Activated naive CD4-positive, alpha-beta T cell treated with anti-CD3 and anti-CD28 coated beads, Interleukin-2, amount 50 U/mL, for 24 hours (primary cell): Measurements from ENCODE around the gene GNG7.
A peak's percentile ranks its signal among the peaks of the same experiment; 100 is the strongest.
"Not testable (repeated sequence)": the region's sequence is repeated elsewhere in the genome, so short reads cannot be mapped to it uniquely, and the experiment has no call there.

Experiments used
- H3K27ac Mint-ChIP-seq: one replicate; pipeline ENCODE4 v1.8.0; 2021; ENCODE audit warnings: mild to moderate bottlenecking, mixed read lengths
- H3K27me3 Mint-ChIP-seq: one replicate; pipeline ENCODE4 v1.8.0; 2021; ENCODE audit warnings: mixed read lengths
- H3K36me3 Mint-ChIP-seq: one replicate; pipeline ENCODE4 v1.8.0; 2021; ENCODE audit warnings: mixed read lengths
- H3K4me1 Mint-ChIP-seq: one replicate; pipeline ENCODE4 v1.8.0; 2021; ENCODE audit warnings: mixed read lengths
- H3K4me3 Mint-ChIP-seq: one replicate; pipeline ENCODE4 v1.8.0; 2021; ENCODE audit warnings: mild to moderate bottlenecking, mixed read lengths
- H3K9me3 Mint-ChIP-seq: one replicate; pipeline ENCODE4 v1.8.0; 2021; ENCODE audit warnings: mixed read lengths

The GNG7 gene

GRCh38 chr19:2469915-2470200, 232.6 kb downstream of the GNG7 start:
- not testable (repeated sequence) for H3K27ac Mint-ChIP-seq, H3K4me1 Mint-ChIP-seq, H3K9me3 Mint-ChIP-seq, H3K36me3 Mint-ChIP-seq, H3K4me3 Mint-ChIP-seq, H3K27me3 Mint-ChIP-seq

- H3K4me3 Mint-ChIP-seq: no peak overlapping the region
- H3K36me3 Mint-ChIP-seq: no peaks in the 10 kb centered on the region
- H3K27ac Mint-ChIP-seq: no peak overlapping the region
- no peaks in the 10 kb centered on the region for H3K27me3 Mint-ChIP-seq
- H3K4me1 Mint-ChIP-seq: peaks cover 7% of the 10 kb centered on the region
- no peaks in the 10 kb centered on the region for H3K9me3 Mint-ChIP-seq
These were observed 233.2 kb downstream of the GNG7 start for GRCh38 chr19:2469102-2469914.

GRCh38 chr19:2468596-2468995, 233.9 kb downstream of the GNG7 start:
- H3K9me3 Mint-ChIP-seq: no peaks in the 10 kb centered on the region
- no peaks in the 10 kb centered on the region for H3K27me3 Mint-ChIP-seq
- H3K36me3 Mint-ChIP-seq: no peaks in the 10 kb centered on the region
- peaks cover 7% of the 10 kb centered on the region for H3K4me1 Mint-ChIP-seq
- no peak overlapping the region for H3K27ac Mint-ChIP-seq
- H3K4me3 Mint-ChIP-seq: no peak overlapping the region

GRCh38 chr19:2464389-2464788, 238.1 kb downstream of the GNG7 start:
- Mint-ChIP-seq H3K27ac (no peak overlapping the region), H3K4me3 (no peak overlapping the region), H3K4me1 (peaks cover 11% of the 10 kb centered on the region), H3K27me3 (no peaks in the 10 kb centered on the region), H3K9me3 (no peaks in the 10 kb centered on the region), H3K36me3 (no peaks in the 10 kb centered on the region)

GRCh38 chr19:2463694-2464093, 238.8 kb downstream of the GNG7 start:
- not testable (repeated sequence) for H3K27me3 Mint-ChIP-seq, H3K9me3 Mint-ChIP-seq, H3K4me3 Mint-ChIP-seq, H3K27ac Mint-ChIP-seq, H3K36me3 Mint-ChIP-seq, H3K4me1 Mint-ChIP-seq

GRCh38 chr19:2462635-2463421, 239.7 kb downstream of the GNG7 start:
- peaks cover 9% of the 10 kb centered on the region for H3K4me1 Mint-ChIP-seq
- no peak overlapping the region for H3K4me3 Mint-ChIP-seq
- no peaks in the 10 kb centered on the region for H3K27me3 Mint-ChIP-seq
- H3K36me3 Mint-ChIP-seq: no peaks in the 10 kb centered on the region
- no peaks in the 10 kb centered on the region for H3K9me3 Mint-ChIP-seq
- no peak overlapping the region for H3K27ac Mint-ChIP-seq

GRCh38 chr19:2461751-2462634, 240.5 kb downstream of the GNG7 start:
- H3K27me3 Mint-ChIP-seq: no peaks in the 10 kb centered on the region
- no peaks in the 10 kb centered on the region for H3K36me3 Mint-ChIP-seq
- peak overlapping the region; percentile 82 for H3K4me3 Mint-ChIP-seq
- peaks cover 12% of the 10 kb centered on the region for H3K4me1 Mint-ChIP-seq
- no peaks in the 10 kb centered on the region for H3K9me3 Mint-ChIP-seq
- no peak overlapping the region for H3K27ac Mint-ChIP-seq
